GM12892 (cell line): ENCODE results near the gene BCAR1.

Experiments used
- POLR2A ChIP-seq: IDR thresholded peaks from 2 replicates; pipeline ENCODE4 v1.6.1; 2011; ENCODE audit warnings: low read depth, low read length, control low read depth
- POLR2AphosphoS5 ChIP-seq: IDR thresholded peaks from 2 replicates; pipeline ENCODE4 v1.6.1; 2011; ENCODE audit warnings: low read depth, low read length, control low read depth

GRCh38 chr16:75228143-75228976 is 23.1 kb downstream of the BCAR1 start:
- TF ChIP-seq POLR2AphosphoS5 (no peak), POLR2A (no peak)
